GM21367 (cell line): ENCODE measurements around the gene MYBPH.

Experiments used
- ATAC-seq: cut with Tn5 transposase; IDR thresholded peaks from one replicate; pipeline ENCODE4 v1.9.1; 2021; ENCODE audit not compliant: unreplicated experiment

The MYBPH gene

GRCh38 chr1:203175237-203175826 is at the start of gene MYBPH:
Gene MYBPH, minus strand, starts transcription at chr1:203175826. Its CDS starts 71 bp downstream, at chr1:203175755.
- no peak for ATAC-seq

DNA sequence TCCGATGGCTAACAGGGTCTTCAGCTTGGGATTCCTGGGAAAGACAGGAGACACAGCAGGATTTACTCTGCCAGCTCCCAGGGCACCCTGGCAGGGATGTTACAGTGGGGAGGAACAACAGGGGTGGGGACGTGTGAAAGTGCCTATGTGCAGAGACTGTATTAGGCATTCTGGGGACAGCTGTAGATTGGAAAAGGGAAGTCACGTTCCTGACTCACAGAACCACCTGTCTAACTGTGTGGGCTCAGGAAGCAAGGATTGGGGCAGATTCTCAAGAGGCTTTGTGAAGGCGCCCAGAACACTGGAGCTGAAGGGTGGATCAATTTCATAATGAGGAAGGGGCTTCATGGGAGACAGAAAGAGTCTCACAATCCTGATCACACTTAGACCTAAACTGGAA is 49.4 kb upstream of the MYBPH start:
- ATAC-seq: no peak

DNA sequence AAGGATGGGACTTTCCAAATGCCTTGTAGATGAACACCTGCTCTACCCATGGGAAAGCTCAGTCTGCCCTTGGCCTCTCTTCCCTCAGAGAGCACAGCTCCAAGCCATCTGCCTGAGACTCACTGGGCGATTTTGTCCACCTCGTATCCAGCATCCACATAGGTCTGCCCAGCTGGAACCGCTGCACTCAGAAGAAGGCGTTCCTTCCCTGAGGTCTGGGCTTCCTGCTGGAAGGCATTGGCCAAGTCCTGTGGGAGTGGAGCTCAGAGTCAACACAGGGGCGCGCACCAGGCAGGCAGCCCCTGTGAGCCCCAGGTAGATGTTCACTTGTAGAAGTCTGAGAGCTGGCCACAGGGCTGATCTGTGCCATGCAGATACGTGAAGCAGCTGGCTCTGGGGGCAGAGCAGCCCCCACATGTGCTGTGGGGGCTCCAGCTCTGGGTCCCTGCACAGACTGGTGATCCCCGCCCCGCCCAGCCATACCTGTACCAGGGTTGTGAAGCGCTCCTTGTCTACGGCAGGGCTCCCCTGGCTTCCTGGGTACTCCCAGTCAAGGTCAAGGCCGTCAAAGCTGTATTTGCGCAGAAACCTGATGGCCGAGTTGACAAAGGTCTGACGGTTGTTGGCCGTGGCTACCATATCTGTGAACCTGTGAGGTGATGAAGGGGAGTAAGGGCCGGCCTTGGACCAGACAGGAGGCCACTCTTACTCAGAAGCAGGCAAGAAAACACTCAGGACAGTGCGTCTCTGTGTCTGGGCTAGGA is 47.6 kb upstream of the MYBPH start:
- ATAC-seq: no peak

GRCh38 chr1:203219934-203220333 is 44.3 kb upstream of the MYBPH start:
- no peak for ATAC-seq

DNA sequence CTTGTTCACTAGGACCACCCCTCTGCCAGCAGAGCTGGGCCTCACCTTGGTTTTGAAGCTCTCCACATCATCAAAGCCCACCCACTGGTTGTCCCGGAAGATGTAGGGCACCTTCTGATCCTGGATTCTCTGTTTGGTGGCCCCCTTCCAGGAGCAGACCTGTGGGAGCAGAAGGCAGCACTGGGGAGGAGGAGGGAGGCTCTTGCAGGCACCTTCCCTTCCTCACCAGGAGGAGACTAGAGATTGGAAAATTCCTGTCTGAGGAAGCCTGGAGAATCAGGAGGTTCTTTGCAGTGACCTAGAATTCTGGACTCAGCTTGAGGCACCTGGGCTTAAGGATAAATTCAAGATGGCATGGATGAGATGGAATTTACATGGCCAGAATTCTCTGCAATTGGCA is 43.5 kb upstream of the MYBPH start:
- ATAC-seq: no peak

DNA sequence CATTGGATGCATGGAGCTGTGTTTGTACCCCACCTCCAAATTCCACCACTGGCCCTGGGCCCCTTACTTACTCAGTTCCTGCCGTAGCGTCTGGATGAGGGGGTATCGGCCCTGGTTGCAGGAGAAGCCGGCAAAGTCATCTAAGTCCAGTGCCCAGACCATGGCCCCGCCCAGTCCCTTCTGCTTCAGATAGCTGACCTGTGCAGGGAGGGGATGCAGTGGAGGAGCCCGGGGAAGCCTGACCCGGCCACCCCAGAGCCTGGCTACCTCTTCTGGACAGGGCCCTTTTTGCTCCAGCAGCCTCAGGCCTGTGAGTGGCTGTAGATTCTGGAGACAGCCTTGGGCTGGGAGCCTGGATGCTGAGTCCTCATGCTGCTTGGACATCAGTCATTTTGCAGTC is 42.0 kb upstream of the MYBPH start:
- ATAC-seq: no peak

DNA sequence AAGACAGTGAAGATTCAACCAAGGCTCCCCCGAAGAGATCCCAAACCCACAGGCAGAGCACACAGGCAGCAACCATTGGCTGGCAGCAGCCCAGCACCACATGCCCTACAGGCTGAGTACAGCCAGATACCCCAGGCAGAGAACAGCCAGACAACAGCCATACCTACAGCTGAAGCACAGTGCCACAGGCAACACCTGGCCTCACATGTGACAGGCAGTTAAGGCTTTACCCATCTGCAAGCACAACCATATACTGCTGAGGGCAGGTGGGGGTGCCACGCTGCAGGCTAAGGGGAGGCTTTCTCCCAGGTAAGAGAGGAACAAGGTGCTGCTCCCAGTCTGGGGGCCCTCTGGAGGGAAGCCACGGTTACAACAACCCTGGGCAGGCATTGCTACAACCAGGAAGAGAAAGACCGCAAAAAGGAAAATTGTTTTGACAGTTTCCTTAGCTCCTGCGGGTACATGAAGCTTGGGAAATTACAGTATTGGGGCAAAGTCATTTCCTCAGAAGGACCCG is 41.6 kb upstream of the MYBPH start:
- ATAC-seq: no peak

GRCh38 chr1:203216274-203217138 is 40.9 kb upstream of the MYBPH start:
- no peak for ATAC-seq

- ATAC-seq: no peak
Observed at GRCh38 chr1:203215573-203215972, 39.9 kb upstream of the MYBPH start.

GRCh38 chr1:203214871-203215270 is 39.2 kb upstream of the MYBPH start:
- ATAC-seq: no peak

- ATAC-seq: no peak
Observed at GRCh38 chr1:203213126-203213525, 37.5 kb upstream of the MYBPH start.

GRCh38 chr1:203211812-203212211 is 36.2 kb upstream of the MYBPH start:
- no peak for ATAC-seq

- ATAC-seq: no peak
Observed at GRCh38 chr1:203210988-203211387, 35.4 kb upstream of the MYBPH start.

DNA sequence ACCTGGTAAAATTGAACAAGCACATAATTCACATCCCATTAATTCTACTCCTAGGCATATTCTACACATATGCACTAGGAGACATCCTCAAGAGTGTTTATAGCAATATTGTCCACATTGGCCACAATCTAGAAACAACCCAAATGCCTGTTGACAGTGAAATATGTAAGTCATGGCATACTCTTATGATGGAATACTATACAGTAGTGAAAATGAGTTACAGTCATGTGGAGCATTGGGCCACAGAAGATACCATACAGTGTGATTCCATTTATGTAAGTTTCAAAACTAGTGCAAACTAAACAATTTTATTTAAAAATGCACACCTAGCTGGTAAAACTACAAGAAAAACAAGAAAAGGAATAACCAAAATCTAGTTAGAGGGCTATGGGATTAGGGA is 34.7 kb upstream of the MYBPH start:
- ATAC-seq: no peak

DNA sequence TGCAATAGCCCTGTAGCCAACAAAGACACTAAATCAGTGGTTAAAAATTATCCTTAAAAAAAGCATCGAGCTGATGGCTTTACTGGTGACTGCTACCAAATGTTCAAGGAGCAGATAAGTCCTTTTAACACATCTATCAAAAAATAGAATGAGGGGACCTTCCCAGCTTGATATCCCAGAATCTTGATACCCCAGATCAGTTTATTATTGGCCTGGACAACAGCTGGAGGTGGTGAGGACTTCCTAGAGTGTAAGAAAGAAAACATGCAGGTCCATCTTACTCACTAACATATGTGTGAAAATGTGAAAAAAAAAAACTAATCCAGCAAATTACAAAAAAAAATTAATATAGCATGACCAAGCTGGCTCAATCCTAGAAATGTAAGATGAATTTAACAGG is 32.6 kb upstream of the MYBPH start:
- no peak for ATAC-seq

- no peak for ATAC-seq
Observed at GRCh38 chr1:203207751-203208150, 32.1 kb upstream of the MYBPH start.

DNA sequence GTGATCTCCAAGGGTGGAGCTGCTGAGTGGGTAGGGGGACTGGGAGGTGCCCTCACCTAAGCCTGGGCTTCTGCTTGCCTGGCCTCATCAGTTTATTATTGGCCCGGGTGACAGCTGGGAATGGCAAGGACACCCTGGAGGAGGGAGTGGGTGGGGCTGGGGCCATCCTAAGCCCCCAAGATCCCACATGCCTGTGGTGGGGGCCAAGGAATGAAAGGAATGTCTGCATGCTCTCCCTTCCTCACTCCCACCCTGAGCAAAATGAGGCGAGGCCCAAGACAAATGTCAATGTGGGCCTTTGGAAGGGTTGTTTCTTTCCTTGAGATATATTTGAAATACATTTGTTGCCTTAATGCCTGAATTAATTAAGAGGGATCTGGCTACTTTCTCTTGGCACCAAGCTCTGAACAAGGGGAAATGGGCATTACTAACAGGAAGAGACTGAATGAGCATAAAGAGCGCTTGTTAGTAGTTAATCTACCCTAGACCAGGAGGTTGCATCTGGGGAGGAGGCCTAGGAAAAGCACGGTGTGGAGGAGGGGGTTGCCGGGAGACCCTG is 30.6 kb upstream of the MYBPH start:
- ATAC-seq: no peak

GRCh38 chr1:203204756-203205155 is 29.1 kb upstream of the MYBPH start:
- no peak for ATAC-seq

GRCh38 chr1:203202431-203203245 is 27.0 kb upstream of the MYBPH start:
- ATAC-seq: no peak

GRCh38 chr1:203201516-203202205 is 26.0 kb upstream of the MYBPH start:
- no peak for ATAC-seq
